ENCODE data around the gene S100PBP.

DNA sequence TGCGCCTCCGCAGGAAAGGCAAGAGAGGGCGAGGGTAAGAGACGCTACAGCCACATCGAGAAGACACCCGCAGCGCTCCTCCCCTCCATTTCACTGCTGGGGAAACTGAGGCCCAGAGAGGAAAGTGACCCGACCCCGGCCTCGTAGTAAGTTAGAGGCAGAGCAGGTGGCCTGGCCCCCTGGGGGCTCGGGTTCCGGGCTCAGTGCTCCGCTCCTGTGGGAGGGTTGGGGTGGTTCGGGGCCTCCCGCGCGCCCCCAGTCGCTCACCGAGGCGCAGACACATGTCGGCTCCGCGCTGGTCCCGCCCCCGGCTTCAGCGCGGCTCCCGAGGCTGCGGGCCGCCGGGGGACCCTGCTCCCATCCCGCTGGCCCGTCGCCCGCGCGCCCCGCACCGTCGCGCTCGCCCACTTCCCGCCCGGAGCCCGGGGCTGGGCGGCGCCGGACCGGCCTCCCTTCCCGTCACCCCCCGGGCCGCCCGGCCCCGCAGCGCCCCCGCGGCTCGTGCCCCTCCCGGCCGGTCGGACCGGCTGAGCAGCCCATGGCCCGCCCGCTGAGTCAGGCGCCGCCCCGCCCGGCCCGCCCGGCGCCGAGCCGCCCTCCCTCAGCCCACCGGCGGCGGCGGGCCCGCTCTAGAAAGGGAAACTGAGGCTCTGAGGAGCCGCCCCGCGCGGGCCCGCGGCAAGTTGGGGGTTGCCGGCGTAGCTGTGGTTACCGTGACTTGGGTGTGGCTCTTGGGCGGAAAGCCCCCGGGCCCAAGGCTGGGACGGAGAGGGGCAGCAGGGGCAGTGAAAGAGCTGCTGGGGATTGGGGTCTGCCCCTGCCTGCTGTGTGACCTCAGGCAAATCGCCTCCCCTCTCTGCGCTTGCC is 83.7 kb downstream of the S100PBP start, which contains the start of gene TMEM54:
- TF ChIP-seq SREBF2 (IDR thresholded peaks at IDR 0.05) (no peak), RNF2 (IDR thresholded peaks at IDR 0.05; ENCODE audit: borderline replicate concordance, low read depth) (no peak)
- TF ChIP-seq, protein P1, sequence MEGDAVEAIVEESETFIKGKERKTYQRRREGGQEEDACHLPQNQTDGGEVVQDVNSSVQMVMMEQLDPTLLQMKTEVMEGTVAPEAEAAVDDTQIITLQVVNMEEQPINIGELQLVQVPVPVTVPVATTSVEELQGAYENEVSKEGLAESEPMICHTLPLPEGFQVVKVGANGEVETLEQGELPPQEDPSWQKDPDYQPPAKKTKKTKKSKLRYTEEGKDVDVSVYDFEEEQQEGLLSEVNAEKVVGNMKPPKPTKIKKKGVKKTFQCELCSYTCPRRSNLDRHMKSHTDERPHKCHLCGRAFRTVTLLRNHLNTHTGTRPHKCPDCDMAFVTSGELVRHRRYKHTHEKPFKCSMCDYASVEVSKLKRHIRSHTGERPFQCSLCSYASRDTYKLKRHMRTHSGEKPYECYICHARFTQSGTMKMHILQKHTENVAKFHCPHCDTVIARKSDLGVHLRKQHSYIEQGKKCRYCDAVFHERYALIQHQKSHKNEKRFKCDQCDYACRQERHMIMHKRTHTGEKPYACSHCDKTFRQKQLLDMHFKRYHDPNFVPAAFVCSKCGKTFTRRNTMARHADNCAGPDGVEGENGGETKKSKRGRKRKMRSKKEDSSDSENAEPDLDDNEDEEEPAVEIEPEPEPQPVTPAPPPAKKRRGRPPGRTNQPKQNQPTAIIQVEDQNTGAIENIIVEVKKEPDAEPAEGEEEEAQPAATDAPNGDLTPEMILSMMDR (IDR thresholded peaks at IDR 0.05) = no peak

Measured in A549 (cell line).